Measurements from ENCODE around the gene GDF7. TPM values are rescaled to one million over a fixed set of nuclear protein-coding genes. Genes with fewer than 3 reads are reported as not detected.

The GDF7 gene
- polyA plus RNA-seq, 1 donor (not counting 4 experiments of a cell fraction or from before 2014, with no cell fraction given), result not detected

- FAIRE-seq (no peak), DNase-seq (ENCODE audit: low read depth, low spot score) (no peak)
- Histone ChIP-seq H4K20me1 (ENCODE audit: control insufficient read depth, extremely low read depth, insufficient read depth, low read length) (no peaks in the 10 kb centered on the region), H3K27ac (ENCODE audit: control insufficient read depth, insufficient read depth, low read length) (no peak overlapping the region), H3K9me1 (ENCODE audit: control insufficient read depth, extremely low read depth, insufficient read depth, low read length) (no peaks in the 10 kb centered on the region), H3K36me3 (ENCODE audit: control insufficient read depth in 2 of 2, extremely low read depth in 1 of 2, insufficient read depth in 2 of 2, low read length in 2 of 2) (no peaks in the 10 kb centered on the region), H3K79me2 (ENCODE audit: control insufficient read depth, insufficient read depth, low read length) (peaks cover 27% of the 10 kb centered on the region), H3K27me3 (ENCODE audit: control insufficient read depth, extremely low read depth, insufficient read depth, low read length) (no peaks in the 10 kb centered on the region), H2AFZ (ENCODE audit: control insufficient read depth, low read length) (no peak overlapping the region), H3K4me1 (ENCODE audit: control insufficient read depth, extremely low read depth, insufficient read depth, low read length) (peaks cover 16% of the 10 kb centered on the region), H3K9ac (ENCODE audit: control insufficient read depth, extremely low read depth, insufficient read depth, low read length) (no peak overlapping the region), H3K4me2 (ENCODE audit: control insufficient read depth, extremely low read depth, insufficient read depth, low read depth, low read length) (no peak overlapping the region), H3K4me3 (ENCODE audit: control insufficient read depth in 2 of 3, extremely low read depth in 1 of 3, insufficient read depth in 2 of 3, low read depth in 1 of 3, low read length in 3 of 3) (no peak overlapping the region), H3K9me3 (ENCODE audit: control insufficient read depth, low read depth, low read length) (no peaks in the 10 kb centered on the region)
- dilution Hi-C loops (cut with MboI; ENCODE audit: extremely low pct_ligation_motif_present, low sequenced_read_pairs), result no loop called here
- TF ChIP-seq CTCF (optimal IDR thresholded peaks at IDR 0.05 in 1 of 3, IDR thresholded peaks at IDR 0.05 in 1 of 3, conservative IDR thresholded peaks at IDR 0.05 in 1 of 3; ENCODE audit: extremely low read depth in 1 of 3, insufficient read depth in 2 of 3, low read length in 3 of 3) (no peak), EZH2 (IDR thresholded peaks at IDR 0.05; ENCODE audit: low read length) (no peak)
Measured at GRCh38 chr2:20652141-20652540, 14.8 kb upstream of the GDF7 start.

GRCh38 chr2:20652673-20653575 is 14.0 kb upstream of the GDF7 start:
- Histone ChIP-seq H3K36me3 (ENCODE audit: control insufficient read depth in 2 of 2, extremely low read depth in 1 of 2, insufficient read depth in 2 of 2, low read length in 2 of 2) (no peaks in the 10 kb centered on the region), H3K9me1 (ENCODE audit: control insufficient read depth, extremely low read depth, insufficient read depth, low read length) (no peaks in the 10 kb centered on the region), H2AFZ (ENCODE audit: control insufficient read depth, low read length) (no peak overlapping the region), H3K9ac (ENCODE audit: control insufficient read depth, extremely low read depth, insufficient read depth, low read length) (no peak overlapping the region), H3K79me2 (ENCODE audit: control insufficient read depth, insufficient read depth, low read length) (peaks cover 23% of the 10 kb centered on the region), H3K27me3 (ENCODE audit: control insufficient read depth, extremely low read depth, insufficient read depth, low read length) (peaks cover 4% of the 10 kb centered on the region), H3K4me2 (ENCODE audit: control insufficient read depth, extremely low read depth, insufficient read depth, low read depth, low read length) (no peak overlapping the region), H3K4me1 (ENCODE audit: control insufficient read depth, extremely low read depth, insufficient read depth, low read length) (peaks cover 16% of the 10 kb centered on the region), H3K9me3 (ENCODE audit: control insufficient read depth, low read depth, low read length) (no peaks in the 10 kb centered on the region), H3K27ac (ENCODE audit: control insufficient read depth, insufficient read depth, low read length) (no peak overlapping the region), H3K4me3 (ENCODE audit: control insufficient read depth in 2 of 3, extremely low read depth in 1 of 3, insufficient read depth in 2 of 3, low read depth in 1 of 3, low read length in 3 of 3) (no peak overlapping the region), H4K20me1 (ENCODE audit: control insufficient read depth, extremely low read depth, insufficient read depth, low read length) (no peaks in the 10 kb centered on the region)
- TF ChIP-seq CTCF (optimal IDR thresholded peaks at IDR 0.05 in 1 of 3, IDR thresholded peaks at IDR 0.05 in 1 of 3, conservative IDR thresholded peaks at IDR 0.05 in 1 of 3; ENCODE audit: extremely low read depth in 1 of 3, insufficient read depth in 2 of 3, low read length in 3 of 3), result no peak
- TF ChIP-seq EZH2 (IDR thresholded peaks at IDR 0.05; ENCODE audit: low read length), result no peak
- dilution Hi-C loops (cut with MboI; ENCODE audit: extremely low pct_ligation_motif_present, low sequenced_read_pairs), result no loop called here
- DNase-seq (ENCODE audit: low read depth, low spot score), result no peak
- no peak for FAIRE-seq
